NCI-H2081 treated with DMSO at 0.1 percent for 48 hours (cell line): ENCODE data around the gene AKR1B1.

Experiments used
- DNase-seq: peaks from one replicate; lab custom pipeline; 2025; lab: John Stamatoyannopoulos, UW

Gene AKR1B1

GRCh38 chr7:134444198-134444960 is 14.5 kb downstream of the AKR1B1 start:
- DNase-seq, result no peak

- DNase-seq, result no peak
Measured at GRCh38 chr7:134443396-134444070, 15.4 kb downstream of the AKR1B1 start.

- DNase-seq, result no peak
Measured at GRCh38 chr7:134442441-134443220, 16.3 kb downstream of the AKR1B1 start.

GRCh38 chr7:134441264-134441663 is 17.6 kb downstream of the AKR1B1 start:
- no peak for DNase-seq

- DNase-seq, result no peak
Measured at GRCh38 chr7:134440476-134440875, 18.4 kb downstream of the AKR1B1 start.

- DNase-seq, result no peak
Measured at GRCh38 chr7:134440067-134440466, 18.8 kb downstream of the AKR1B1 start.

GRCh38 chr7:134438946-134439345 is 20.0 kb downstream of the AKR1B1 start:
- DNase-seq, result no peak

GRCh38 chr7:134435161-134435920 is 23.6 kb downstream of the AKR1B1 start:
- DNase-seq, result no peak

GRCh38 chr7:134434701-134435100 is 24.2 kb downstream of the AKR1B1 start:
- DNase-seq, result no peak

GRCh38 chr7:134433430-134433829 is 25.5 kb downstream of the AKR1B1 start:
- no peak for DNase-seq

GRCh38 chr7:134432296-134433152 is 26.4 kb downstream of the AKR1B1 start:
- DNase-seq, result peak; percentile 84

- DNase-seq, result no peak
Measured at GRCh38 chr7:134431815-134432214, 27.1 kb downstream of the AKR1B1 start.

GRCh38 chr7:134429481-134429880 is 29.4 kb downstream of the AKR1B1 start:
- DNase-seq, result no peak

- DNase-seq, result no peak
Measured at GRCh38 chr7:134428942-134429341, 30.0 kb downstream of the AKR1B1 start.

GRCh38 chr7:134427896-134428295 is 31.0 kb downstream of the AKR1B1 start:
- no peak for DNase-seq

GRCh38 chr7:134425777-134426176 is 33.1 kb downstream of the AKR1B1 start:
- no peak for DNase-seq

GRCh38 chr7:134422638-134423037 is 36.3 kb downstream of the AKR1B1 start:
- no peak for DNase-seq

GRCh38 chr7:134422008-134422407 is 36.9 kb downstream of the AKR1B1 start:
- DNase-seq, result no peak

- peak; percentile 9 for DNase-seq
Measured at GRCh38 chr7:134420424-134421125, 38.3 kb downstream of the AKR1B1 start.

GRCh38 chr7:134419875-134420274 is 39.0 kb downstream of the AKR1B1 start:
- DNase-seq, result no peak
